Fibroblast of mammary gland (primary cell): ENCODE results near the gene UBE2G2.

Source experiments
- DNase-seq: peaks from one replicate; pipeline ENCODE4 v3.0.0-alpha.2; 2010; ENCODE audit warnings: low read depth
- H3K4me3 ChIP-seq: 2 replicates; pipeline ENCODE4 v1.5.1; 2011; ENCODE audit warnings: low read depth, mild to moderate bottlenecking, low read length, moderate library complexity; ENCODE audit not compliant: control insufficient read depth
- CTCF ChIP-seq: conservative IDR thresholded peaks from 2 replicates; pipeline ENCODE4 v1.5.1; 2011; ENCODE audit warnings: low read depth, low read length, inconsistent platforms; ENCODE audit not compliant: control insufficient read depth, insufficient read depth

UBE2G2 gene

GRCh38 chr21:44739316-44739715 is 62.3 kb downstream of the UBE2G2 start:
- TF ChIP-seq CTCF: no peak
- H3K4me3 ChIP-seq: no peak overlapping the region
- no peak for DNase-seq

- H3K4me3 ChIP-seq: no peak overlapping the region
- TF ChIP-seq CTCF: no peak
- DNase-seq: no peak
These were observed 63.0 kb downstream of the UBE2G2 start for GRCh38 chr21:44738621-44739020.

- no peak overlapping the region for H3K4me3 ChIP-seq
- peak; percentile 25 for DNase-seq
These were observed 63.8 kb downstream of the UBE2G2 start for GRCh38 chr21:44737706-44738354.

GRCh38 chr21:44736291-44737004 is 65.2 kb downstream of the UBE2G2 start:
- DNase-seq: no peak
- no peak for TF ChIP-seq CTCF
- no peak overlapping the region for H3K4me3 ChIP-seq

More at GRCh38 chr21:44737706-44738354, 63.8 kb downstream of the UBE2G2 start:
- no peak for TF ChIP-seq CTCF

GRCh38 chr21:44735821-44736220 is 65.8 kb downstream of the UBE2G2 start:
- DNase-seq: no peak
- no peak overlapping the region for H3K4me3 ChIP-seq
- TF ChIP-seq CTCF: no peak

GRCh38 chr21:44734841-44735240 is 66.8 kb downstream of the UBE2G2 start:
- H3K4me3 ChIP-seq: no peak overlapping the region
- TF ChIP-seq CTCF: no peak
- no peak for DNase-seq
